Coronary artery (tissue), 2 donors: ENCODE measurements around the gene FRMD4A.
"Not testable (repeated sequence)": the region's sequence is repeated elsewhere in the genome, so short reads cannot be mapped to it uniquely, and the experiment has no call there.

Experiments used
- DNase-seq: peaks from one replicate; pipeline ENCODE4 v3.0.0-alpha.2; 2017; ENCODE audit warnings: low spot score
- H3K27ac ChIP-seq, 2 donors: fragments of 200-600 bp; sonication (generic); one replicate each; pipeline ENCODE4 v1.5.1; 2016 to 2019
- H3K4me3 ChIP-seq: fragments of 200-600 bp; sonication (generic); 2 replicates; pipeline ENCODE4 v1.5.1; 2016; ENCODE audit warnings: mild to moderate bottlenecking, moderate library complexity
- TF ChIP-seq, protein P1 (sequence below): fragments of 200-600 bp; sonication (generic); IDR thresholded peaks from one replicate; pipeline ENCODE4 v1.5.1; 2019; ENCODE audit warnings: antibody characterized with exemption

Gene FRMD4A

DNA sequence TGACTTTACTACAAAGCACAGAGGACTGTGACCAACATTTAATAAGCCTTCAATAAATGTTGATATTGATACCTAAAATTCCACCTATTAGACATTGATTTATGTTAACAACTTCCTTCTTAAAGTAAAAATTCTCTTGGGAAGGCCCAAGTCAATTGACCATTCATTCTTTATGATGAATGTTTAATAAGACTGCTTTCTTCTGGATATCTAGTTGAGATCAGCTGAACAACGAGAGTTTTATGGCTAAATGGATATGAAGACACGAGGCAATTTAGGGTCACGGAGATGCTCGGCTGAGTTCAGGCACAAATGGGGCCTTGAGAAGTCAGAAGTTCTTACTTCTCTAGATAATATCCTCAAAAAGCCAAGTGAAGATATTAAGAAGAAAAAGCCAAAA is 258.8 kb downstream of the FRMD4A start:
- TF ChIP-seq, protein P1, sequence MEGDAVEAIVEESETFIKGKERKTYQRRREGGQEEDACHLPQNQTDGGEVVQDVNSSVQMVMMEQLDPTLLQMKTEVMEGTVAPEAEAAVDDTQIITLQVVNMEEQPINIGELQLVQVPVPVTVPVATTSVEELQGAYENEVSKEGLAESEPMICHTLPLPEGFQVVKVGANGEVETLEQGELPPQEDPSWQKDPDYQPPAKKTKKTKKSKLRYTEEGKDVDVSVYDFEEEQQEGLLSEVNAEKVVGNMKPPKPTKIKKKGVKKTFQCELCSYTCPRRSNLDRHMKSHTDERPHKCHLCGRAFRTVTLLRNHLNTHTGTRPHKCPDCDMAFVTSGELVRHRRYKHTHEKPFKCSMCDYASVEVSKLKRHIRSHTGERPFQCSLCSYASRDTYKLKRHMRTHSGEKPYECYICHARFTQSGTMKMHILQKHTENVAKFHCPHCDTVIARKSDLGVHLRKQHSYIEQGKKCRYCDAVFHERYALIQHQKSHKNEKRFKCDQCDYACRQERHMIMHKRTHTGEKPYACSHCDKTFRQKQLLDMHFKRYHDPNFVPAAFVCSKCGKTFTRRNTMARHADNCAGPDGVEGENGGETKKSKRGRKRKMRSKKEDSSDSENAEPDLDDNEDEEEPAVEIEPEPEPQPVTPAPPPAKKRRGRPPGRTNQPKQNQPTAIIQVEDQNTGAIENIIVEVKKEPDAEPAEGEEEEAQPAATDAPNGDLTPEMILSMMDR, result no peak
- no peak for DNase-seq
- Histone ChIP-seq H3K4me3 (no peak overlapping the region), H3K27ac (no peak overlapping the region)

DNA sequence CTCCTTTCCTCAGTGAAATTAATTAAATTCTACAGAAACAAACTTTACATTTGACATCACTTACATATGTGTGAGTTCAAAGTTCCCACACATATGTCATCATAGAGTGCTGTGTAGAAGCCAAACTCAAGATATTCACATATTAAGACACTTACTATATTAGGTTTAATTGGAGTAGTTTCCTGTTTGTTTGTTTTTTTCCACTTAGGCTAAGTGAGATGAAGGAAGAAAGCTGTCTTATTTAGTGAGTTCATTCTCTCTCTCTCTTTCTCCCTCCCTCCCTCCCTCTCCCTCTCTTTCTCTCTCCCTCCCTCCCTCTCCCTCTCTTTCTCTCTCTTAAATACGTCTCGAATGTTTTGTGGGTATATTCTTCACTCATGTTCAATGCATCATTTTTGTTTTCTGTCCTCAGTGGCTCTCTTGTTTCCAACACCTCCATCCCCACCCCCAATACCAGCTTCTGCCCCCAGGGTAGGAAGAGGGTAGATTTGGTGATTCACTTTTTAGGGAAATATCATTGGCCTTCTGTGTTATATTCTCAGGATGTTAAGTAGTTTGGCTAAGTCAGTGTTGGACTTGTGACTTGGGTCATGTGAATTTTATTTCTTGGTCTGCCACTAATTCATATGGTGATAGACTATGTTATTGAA is 262.0 kb downstream of the FRMD4A start:
- Histone ChIP-seq H3K4me3 (no peak overlapping the region), H3K27ac (no peak overlapping the region)
- DNase-seq, result no peak
- TF ChIP-seq, protein P1, result no peak

DNA sequence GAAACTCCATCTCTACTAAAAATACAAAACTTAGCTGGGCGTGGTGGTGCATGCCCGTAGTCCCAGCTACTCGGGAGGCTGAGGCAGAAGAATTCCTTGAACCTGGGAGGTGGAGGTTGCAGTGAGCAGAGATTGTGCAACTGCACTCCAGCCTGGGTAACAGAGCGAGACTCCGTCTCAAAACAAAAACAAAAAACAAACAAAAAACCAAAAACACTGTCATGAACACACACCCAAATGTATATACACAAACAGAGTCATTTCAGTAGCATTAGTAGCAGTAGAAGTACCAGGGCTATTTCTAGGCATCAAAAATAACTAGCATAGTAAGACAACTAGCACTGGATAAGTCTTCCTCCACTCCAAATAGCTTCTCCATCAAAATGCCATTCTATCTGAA is 263.1 kb downstream of the FRMD4A start:
- H3K27ac ChIP-seq, DNase-seq, H3K4me3 ChIP-seq: not testable (repeated sequence)

DNA sequence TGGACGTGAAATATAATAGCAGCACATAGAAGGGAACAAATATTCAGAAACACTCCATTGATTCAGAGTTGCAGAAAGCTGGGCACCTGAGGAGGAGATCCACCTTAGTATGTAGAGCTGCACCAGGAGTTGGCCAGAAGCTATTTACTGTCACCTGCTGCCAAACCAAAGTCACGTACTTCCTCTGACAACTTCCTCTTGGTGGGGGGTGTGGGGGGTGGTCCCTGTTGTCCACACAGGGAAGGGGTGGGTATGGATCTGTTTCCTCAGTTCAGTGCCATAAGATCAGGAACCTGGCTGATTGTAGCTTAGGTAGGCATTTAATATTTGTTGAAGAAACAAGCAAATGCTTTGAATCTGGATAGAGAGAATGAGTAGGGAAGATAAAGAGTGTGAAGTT is 264.6 kb downstream of the FRMD4A start:
- Histone ChIP-seq H3K4me3 (no peak overlapping the region), H3K27ac (no peak overlapping the region)
- no peak for DNase-seq
- TF ChIP-seq, protein P1, result no peak

DNA sequence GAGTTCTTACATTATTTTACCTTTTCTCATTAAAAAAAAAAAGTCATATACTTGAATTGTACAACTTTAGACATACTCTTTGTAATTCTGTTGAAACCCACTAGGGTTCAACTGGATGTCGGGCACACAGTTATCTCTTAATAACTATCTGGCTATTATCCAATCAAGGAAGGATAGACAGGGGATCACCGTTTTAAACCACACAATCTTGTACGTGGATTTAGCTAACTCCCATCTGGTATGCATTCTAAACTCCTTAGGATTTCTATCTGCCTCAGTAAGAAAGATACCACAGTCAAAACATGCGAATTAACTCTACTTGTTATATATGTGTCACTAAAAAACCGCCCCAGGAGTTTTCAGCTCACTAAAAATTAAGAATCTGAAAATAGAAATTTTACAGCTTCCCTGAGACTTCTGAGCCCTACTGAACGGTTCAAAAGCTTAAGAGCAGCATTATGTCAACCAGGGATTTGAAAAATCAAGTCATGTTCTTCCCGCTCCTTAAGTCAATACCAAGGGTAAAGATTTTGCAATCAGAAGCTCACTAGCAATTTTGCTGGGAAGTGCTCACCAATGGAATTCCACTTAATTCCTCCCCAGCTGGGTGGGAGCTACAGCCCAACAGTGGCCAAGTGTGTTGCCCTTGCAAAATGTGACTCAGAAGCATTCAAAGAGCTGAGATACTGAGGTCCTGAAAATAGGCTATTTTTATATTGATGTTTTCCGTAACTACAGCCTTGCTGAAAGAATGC is 267.0 kb downstream of the FRMD4A start:
- peak overlapping the region in 1 of 2 donors; percentile 15 for H3K27ac ChIP-seq
- no peak for DNase-seq
- TF ChIP-seq, protein P1, result no peak
- no peak overlapping the region for H3K4me3 ChIP-seq

GRCh38 chr10:14062528-14063260 is 268.0 kb downstream of the FRMD4A start:
- no peak for DNase-seq
- no peak overlapping the region for H3K27ac ChIP-seq
- TF ChIP-seq, protein P1, result no peak

DNA sequence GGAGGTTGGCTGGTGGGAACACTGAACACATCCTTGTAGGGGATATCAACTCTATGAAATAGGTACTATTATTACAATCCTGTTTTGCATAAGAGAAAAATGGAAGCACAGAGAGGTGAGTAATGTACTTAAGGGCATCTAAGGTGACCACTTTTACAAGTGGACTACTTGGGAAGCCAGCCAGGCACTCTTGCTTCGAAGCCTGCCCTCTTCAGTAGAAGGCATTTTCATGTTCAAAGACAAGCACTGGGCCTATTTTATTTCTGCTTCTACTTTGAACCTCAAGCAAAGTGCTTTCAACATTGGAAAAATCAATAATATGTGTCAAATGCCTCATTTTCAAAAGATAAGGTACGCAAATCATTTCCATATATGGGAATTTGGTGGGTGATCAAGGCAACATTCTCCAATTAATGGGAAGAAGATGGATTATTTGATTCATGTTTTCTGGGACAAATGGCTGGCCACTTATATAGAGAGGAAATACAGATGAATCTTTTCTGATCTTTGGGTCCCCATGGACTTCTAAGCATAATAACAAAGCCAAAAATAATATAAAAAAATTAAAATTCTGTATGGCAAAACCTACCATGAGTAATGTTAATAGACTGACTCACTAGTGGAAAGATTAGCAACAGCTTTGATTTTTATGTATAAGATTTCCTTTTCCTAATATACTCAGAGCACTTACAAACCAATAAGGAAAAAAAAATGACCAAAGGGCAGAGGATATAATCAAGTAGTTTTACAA is 270.2 kb downstream of the FRMD4A start:
- no peak for DNase-seq
- H3K4me3 ChIP-seq, result no peak overlapping the region
- TF ChIP-seq, protein P1, result no peak
- H3K27ac ChIP-seq, result no peak overlapping the region

More at GRCh38 chr10:14062528-14063260, 268.0 kb downstream of the FRMD4A start:
- H3K4me3 ChIP-seq, result no peak overlapping the region
